ENCODE results near the gene CFAP97.

GRCh38 chr4:185246453-185246852 is 42.7 kb upstream of the CFAP97 start:
- TF ChIP-seq SUZ12 (IDR thresholded peaks at IDR 0.05; ENCODE audit: extremely low read depth, insufficient read depth, insufficient read length) (no peak), ZNF274 (IDR thresholded peaks at IDR 0.05; ENCODE audit: low read depth, low read length) (no peak)
